ENCODE data around the gene UBTD1. TPM values are rescaled to one million over a fixed set of nuclear protein-coding genes. Genes with fewer than 3 reads are reported as not detected.

UBTD1 gene
- total and polyA plus RNA-seq, 4 donors, result 26.3 to 70.4 (median 42.9) TPM

GRCh38 chr10:97456686-97457065 lies 42.0 kb upstream of the UBTD1 start:
- H3K9me3 ChIP-seq (ENCODE audit: control insufficient read depth in 4 of 4, insufficient read depth in 3 of 4, low read length in 3 of 4), result no peaks in the 10 kb centered on the region
- H3K36me3 ChIP-seq (ENCODE audit: control insufficient read depth in 4 of 4, insufficient read depth in 4 of 4, low read length in 4 of 4), result peaks cover 37 to 72% (median 60%) of the 10 kb centered on the region in 4 donors
- no peak for ATAC-seq (ENCODE audit: insufficient read depth, low FRiP score)

DNA sequence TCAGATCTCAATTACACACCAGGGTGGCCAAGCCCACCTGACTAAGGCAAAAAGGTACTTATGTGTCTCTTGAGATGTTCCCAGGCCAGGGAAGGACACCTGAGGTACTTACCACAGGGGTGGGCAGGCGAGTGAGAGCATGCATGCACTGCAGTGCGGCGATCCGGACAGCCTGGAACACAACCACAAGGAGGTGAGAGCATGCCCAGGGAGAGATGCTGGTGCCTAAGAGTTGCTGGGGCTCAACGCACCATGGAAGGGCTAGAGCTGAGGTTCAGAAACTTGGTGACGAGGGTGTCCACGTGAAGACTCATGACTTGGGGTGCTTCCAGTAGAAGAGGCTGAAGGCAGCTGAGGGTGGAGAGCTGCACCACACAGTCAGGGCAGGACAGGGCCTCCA lies 39.6 kb upstream of the UBTD1 start:
- WGBS, 2 donors, result 93 to 98% methylated on average over 7 of the region's 7 CpGs
- Histone ChIP-seq H3K9ac (ENCODE audit: insufficient read depth in 1 of 2, low read length in 2 of 2) (no peak overlapping the region), H3K4me1 (ENCODE audit: control insufficient read depth in 5 of 5, insufficient read depth in 5 of 5, low read length in 5 of 5) (no peaks in the 10 kb centered on the region), H3K4me3 (no peak overlapping the region), H3K27me3 (ENCODE audit: control insufficient read depth in 3 of 3, insufficient read depth in 3 of 3, low read length in 2 of 3) (no peaks in the 10 kb centered on the region), H3K9me3 (ENCODE audit: control insufficient read depth in 4 of 4, insufficient read depth in 3 of 4, low read length in 3 of 4) (no peaks in the 10 kb centered on the region), H3K36me3 (ENCODE audit: control insufficient read depth in 4 of 4, insufficient read depth in 4 of 4, low read length in 4 of 4) (peaks cover 43 to 74% (median 68%) of the 10 kb centered on the region in 4 donors), H3K27ac (ENCODE audit: low read depth in 1 of 2, low read length in 1 of 2) (no peak overlapping the region)
- DNase-seq, result no peak
- TF ChIP-seq, protein P1, sequence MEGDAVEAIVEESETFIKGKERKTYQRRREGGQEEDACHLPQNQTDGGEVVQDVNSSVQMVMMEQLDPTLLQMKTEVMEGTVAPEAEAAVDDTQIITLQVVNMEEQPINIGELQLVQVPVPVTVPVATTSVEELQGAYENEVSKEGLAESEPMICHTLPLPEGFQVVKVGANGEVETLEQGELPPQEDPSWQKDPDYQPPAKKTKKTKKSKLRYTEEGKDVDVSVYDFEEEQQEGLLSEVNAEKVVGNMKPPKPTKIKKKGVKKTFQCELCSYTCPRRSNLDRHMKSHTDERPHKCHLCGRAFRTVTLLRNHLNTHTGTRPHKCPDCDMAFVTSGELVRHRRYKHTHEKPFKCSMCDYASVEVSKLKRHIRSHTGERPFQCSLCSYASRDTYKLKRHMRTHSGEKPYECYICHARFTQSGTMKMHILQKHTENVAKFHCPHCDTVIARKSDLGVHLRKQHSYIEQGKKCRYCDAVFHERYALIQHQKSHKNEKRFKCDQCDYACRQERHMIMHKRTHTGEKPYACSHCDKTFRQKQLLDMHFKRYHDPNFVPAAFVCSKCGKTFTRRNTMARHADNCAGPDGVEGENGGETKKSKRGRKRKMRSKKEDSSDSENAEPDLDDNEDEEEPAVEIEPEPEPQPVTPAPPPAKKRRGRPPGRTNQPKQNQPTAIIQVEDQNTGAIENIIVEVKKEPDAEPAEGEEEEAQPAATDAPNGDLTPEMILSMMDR (IDR thresholded peaks at IDR 0.05; ENCODE audit: control extremely low read depth, extremely low read depth), result no peak
- no peak for ATAC-seq (ENCODE audit: insufficient read depth, low FRiP score)

More at GRCh38 chr10:97456686-97457065, 42.0 kb upstream of the UBTD1 start:
- DNase-seq, result no peak
- H3K27ac ChIP-seq (ENCODE audit: low read depth in 1 of 2, low read length in 1 of 2), result no peak overlapping the region
- peaks cover 0 to 2% (median 0%) of the 10 kb centered on the region in 5 donors for H3K4me1 ChIP-seq (ENCODE audit: control insufficient read depth in 5 of 5, insufficient read depth in 5 of 5, low read length in 5 of 5)
- H3K27me3 ChIP-seq (ENCODE audit: control insufficient read depth in 3 of 3, insufficient read depth in 3 of 3, low read length in 2 of 3), result no peaks in the 10 kb centered on the region
- no peak overlapping the region for H3K9ac ChIP-seq (ENCODE audit: insufficient read depth in 1 of 2, low read length in 2 of 2)
- no peak overlapping the region for H3K4me3 ChIP-seq
- TF ChIP-seq, protein P1 (IDR thresholded peaks at IDR 0.05; ENCODE audit: control extremely low read depth, extremely low read depth), result no peak
- WGBS, 2 donors, result 72 to 93% methylated on average over 3 of the region's 3 CpGs

GRCh38 chr10:97459933-97460332 lies 38.8 kb upstream of the UBTD1 start:
- 84 to 86% methylated on average over 7 of the region's 7 CpGs for WGBS, 2 donors
- no peak for DNase-seq
- Histone ChIP-seq H3K27ac (ENCODE audit: low read depth in 1 of 2, low read length in 1 of 2) (no peak overlapping the region), H3K36me3 (ENCODE audit: control insufficient read depth in 4 of 4, insufficient read depth in 4 of 4, low read length in 4 of 4) (peaks cover 43 to 79% (median 69%) of the 10 kb centered on the region in 4 donors), H3K9me3 (ENCODE audit: control insufficient read depth in 4 of 4, insufficient read depth in 3 of 4, low read length in 3 of 4) (no peaks in the 10 kb centered on the region), H3K4me1 (ENCODE audit: control insufficient read depth in 5 of 5, insufficient read depth in 5 of 5, low read length in 5 of 5) (no peaks in the 10 kb centered on the region), H3K27me3 (ENCODE audit: control insufficient read depth in 3 of 3, insufficient read depth in 3 of 3, low read length in 2 of 3) (no peaks in the 10 kb centered on the region), H3K4me3 (no peak overlapping the region), H3K9ac (ENCODE audit: insufficient read depth in 1 of 2, low read length in 2 of 2) (no peak overlapping the region)
- TF ChIP-seq, protein P1 (IDR thresholded peaks at IDR 0.05; ENCODE audit: control extremely low read depth, extremely low read depth), result no peak
- ATAC-seq (ENCODE audit: insufficient read depth, low FRiP score), result no peak

DNA sequence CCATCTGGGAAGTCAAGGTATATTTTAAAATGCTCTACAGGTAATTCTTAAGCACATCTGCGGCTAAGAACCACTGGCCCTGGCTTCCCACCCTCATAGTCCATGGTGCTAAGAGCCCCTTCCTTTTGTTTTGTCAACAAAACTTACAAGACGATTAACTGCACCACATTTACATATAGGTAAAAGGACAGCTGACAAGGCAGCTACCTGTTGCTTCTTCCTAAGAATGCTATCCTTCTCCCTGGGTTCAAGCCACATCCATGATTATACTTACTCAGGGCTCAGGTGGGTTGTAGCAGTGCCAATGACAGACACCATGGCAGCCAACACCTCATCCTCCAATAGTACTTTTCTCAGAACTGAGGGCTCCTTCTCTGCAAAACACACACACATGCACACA lies 36.4 kb upstream of the UBTD1 start:
- no peak overlapping the region for H3K9ac ChIP-seq (ENCODE audit: insufficient read depth in 1 of 2, low read length in 2 of 2)
- TF ChIP-seq, protein P1 (IDR thresholded peaks at IDR 0.05; ENCODE audit: control extremely low read depth, extremely low read depth), result no peak
- ATAC-seq (ENCODE audit: insufficient read depth, low FRiP score), result no peak
- peaks cover 45 to 73% (median 68%) of the 10 kb centered on the region in 4 donors for H3K36me3 ChIP-seq (ENCODE audit: control insufficient read depth in 4 of 4, insufficient read depth in 4 of 4, low read length in 4 of 4)
- H3K27ac ChIP-seq (ENCODE audit: low read depth in 1 of 2, low read length in 1 of 2), result no peak overlapping the region
- H3K4me3 ChIP-seq, result no peak overlapping the region
- H3K9me3 ChIP-seq (ENCODE audit: control insufficient read depth in 4 of 4, insufficient read depth in 3 of 4, low read length in 3 of 4), result no peaks in the 10 kb centered on the region
- no peaks in the 10 kb centered on the region for H3K27me3 ChIP-seq (ENCODE audit: control insufficient read depth in 3 of 3, insufficient read depth in 3 of 3, low read length in 2 of 3)
- 90 to 93% methylated on average over 2 of the region's 2 CpGs for WGBS, 2 donors
- DNase-seq, result no peak
- H3K4me1 ChIP-seq (ENCODE audit: control insufficient read depth in 5 of 5, insufficient read depth in 5 of 5, low read length in 5 of 5), result no peaks in the 10 kb centered on the region

Data from lung (tissue), 12 donors.